ENCODE data around the gene PPP1CB. TPM values are rescaled to one million over a fixed set of nuclear protein-coding genes. Genes with fewer than 3 reads are reported as not detected.

PPP1CB gene
- total and polyA plus RNA-seq, 9 donors, result 90.9 to 421 (median 272) TPM

- H3K27ac ChIP-seq, result peak overlapping the region in 1 of 2 donors; percentile 98
- TF ChIP-seq EP300 (IDR thresholded peaks at IDR 0.05), result no peak
- TF ChIP-seq CTCF (IDR thresholded peaks at IDR 0.05), result no peak
- TF ChIP-seq POLR2A (IDR thresholded peaks at IDR 0.05), result no peak
- intact Hi-C loops (cut with DNase I), result no loop called here
- H3K4me3 ChIP-seq, result no peak overlapping the region
- 94 to 97% (median 94%) methylated on average over 1 of the region's 1 CpG for WGBS, 3 donors
- DNase-seq, result no peak
- H3K9me3 ChIP-seq, result no peaks in the 10 kb centered on the region
- H3K27me3 ChIP-seq, result no peaks in the 10 kb centered on the region
- peaks cover 2% of the 10 kb centered on the region for H3K4me1 ChIP-seq (ENCODE audit: insufficient read depth)
- H3K36me3 ChIP-seq, result no peaks in the 10 kb centered on the region
Observed at GRCh38 chr2:28748941-28749340, 2.7 kb upstream of the PPP1CB start.

GRCh38 chr2:28749526-28749925 lies 2.1 kb upstream of the PPP1CB start:
- Histone ChIP-seq H3K27me3 (no peaks in the 10 kb centered on the region), H3K36me3 (no peaks in the 10 kb centered on the region), H3K27ac (peak overlapping the region in 1 of 2 donors; percentile 98), H3K9me3 (no peaks in the 10 kb centered on the region), H3K4me3 (no peak overlapping the region), H3K4me1 (ENCODE audit: insufficient read depth) (peaks cover 2% of the 10 kb centered on the region)
- TF ChIP-seq CTCF (IDR thresholded peaks at IDR 0.05), result no peak
- TF ChIP-seq EP300 (IDR thresholded peaks at IDR 0.05), result no peak
- TF ChIP-seq POLR2A (IDR thresholded peaks at IDR 0.05), result no peak
- 94 to 97% (median 94%) methylated on average over 6 of the region's 6 CpGs for WGBS, 3 donors
- DNase-seq, result no peak
- intact Hi-C loops (cut with DNase I), result no loop called here

GRCh38 chr2:28750316-28751251 lies 1.0 kb upstream of the PPP1CB start:
- no peaks in the 10 kb centered on the region for H3K36me3 ChIP-seq
- no peak for TF ChIP-seq POLR2A (IDR thresholded peaks at IDR 0.05)
- no peak for TF ChIP-seq CTCF (IDR thresholded peaks at IDR 0.05)
- TF ChIP-seq EP300 (IDR thresholded peaks at IDR 0.05), result no peak
- WGBS, 3 donors, result 8 to 11% (median 9%) methylated on average over 14 of the region's 14 CpGs
- peak overlapping the region; percentile 98 to 99 for H3K27ac ChIP-seq
- peak overlapping the region; percentile 99 for H3K4me3 ChIP-seq
- intact Hi-C loops (cut with DNase I), result loop anchor here (5.0 to 10.0 kb wide), 6 partner anchors 86 to 158 kb away; no protein-coding TSS in a partner anchor
- H3K27me3 ChIP-seq, result no peaks in the 10 kb centered on the region
- peaks cover 4% of the 10 kb centered on the region for H3K4me1 ChIP-seq (ENCODE audit: insufficient read depth)
- no peak for DNase-seq
- H3K9me3 ChIP-seq, result no peaks in the 10 kb centered on the region

GRCh38 chr2:28751956-28752630 lies 463 bp downstream of the PPP1CB start:
- Histone ChIP-seq H3K4me3 (peak overlapping the region; percentile 99), H3K27ac (peak overlapping the region; percentile 98 to 99), H3K9me3 (no peaks in the 10 kb centered on the region), H3K4me1 (ENCODE audit: insufficient read depth) (peaks cover 4% of the 10 kb centered on the region), H3K36me3 (no peaks in the 10 kb centered on the region), H3K27me3 (no peaks in the 10 kb centered on the region)
- intact Hi-C loops (cut with DNase I), result loop anchor here (2.0 to 10.0 kb wide), 7 partner anchors 87 to 160 kb away; no protein-coding TSS in a partner anchor
- DNase-seq, result peak in 1 of 5 donors; percentile 41
- 0 to 1% (median 0%) methylated on average over 63 to 78 of the region's 78 CpGs for WGBS, 3 donors
- TF ChIP-seq POLR2A (IDR thresholded peaks at IDR 0.05), result no peak
- no peak for TF ChIP-seq CTCF (IDR thresholded peaks at IDR 0.05)
- no peak for TF ChIP-seq EP300 (IDR thresholded peaks at IDR 0.05)

Data from ovary (tissue), 9 donors.